ENCODE measurements around the gene ZNF555.

DNA sequence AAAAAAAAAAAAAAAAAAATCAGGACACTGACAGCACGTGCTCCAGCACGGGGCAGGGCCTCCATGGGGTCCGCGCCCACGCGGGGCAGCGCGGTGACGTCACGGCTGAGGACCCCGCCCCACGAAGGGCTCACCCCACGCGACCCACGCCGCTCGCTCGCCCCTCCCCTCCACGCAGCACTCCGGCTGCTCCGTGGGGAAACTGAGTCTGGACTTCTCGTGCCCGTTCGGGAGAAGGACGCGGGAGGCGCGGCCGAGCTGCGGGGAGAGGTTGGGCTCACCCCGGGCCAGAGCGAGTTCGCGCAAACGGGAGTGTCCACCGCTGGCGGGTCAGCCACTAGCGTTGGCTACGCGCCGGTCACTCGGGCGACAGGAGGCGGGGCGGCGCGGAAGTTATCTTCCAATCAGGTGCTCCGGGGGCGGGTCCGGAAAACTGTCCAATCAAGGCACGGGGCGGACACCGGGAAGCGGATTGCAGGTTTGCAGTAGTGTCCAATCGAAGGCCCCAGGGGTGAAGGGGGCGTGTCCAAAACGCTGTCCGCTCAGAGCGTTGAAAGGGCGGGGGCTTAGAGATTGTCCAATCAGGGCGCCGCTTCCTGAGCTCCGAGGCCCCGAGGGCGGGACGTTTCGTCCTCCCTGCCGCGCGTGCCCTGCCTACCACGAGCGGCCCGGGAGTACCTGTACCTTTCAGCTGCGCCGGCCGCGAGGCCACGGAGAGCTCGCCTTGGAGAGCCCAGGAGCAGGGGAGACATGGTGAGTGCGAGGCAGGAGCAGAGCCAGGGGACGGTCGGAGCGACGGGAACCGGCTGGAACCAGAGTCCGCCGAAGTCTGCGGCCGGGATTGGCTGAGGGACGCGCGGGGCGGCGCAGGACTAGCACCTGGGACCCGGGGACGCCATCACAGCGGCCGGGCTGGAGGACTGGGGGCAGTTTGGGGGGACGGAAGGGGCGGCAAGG lies 59.3 kb downstream of the ZNF555 start, which contains the start of gene ZNF57:
- peak in 2 of 3 donors; percentile 17 to 22 for TF ChIP-seq POLR2A (IDR thresholded peaks at IDR 0.05)
- TF ChIP-seq, protein P1, sequence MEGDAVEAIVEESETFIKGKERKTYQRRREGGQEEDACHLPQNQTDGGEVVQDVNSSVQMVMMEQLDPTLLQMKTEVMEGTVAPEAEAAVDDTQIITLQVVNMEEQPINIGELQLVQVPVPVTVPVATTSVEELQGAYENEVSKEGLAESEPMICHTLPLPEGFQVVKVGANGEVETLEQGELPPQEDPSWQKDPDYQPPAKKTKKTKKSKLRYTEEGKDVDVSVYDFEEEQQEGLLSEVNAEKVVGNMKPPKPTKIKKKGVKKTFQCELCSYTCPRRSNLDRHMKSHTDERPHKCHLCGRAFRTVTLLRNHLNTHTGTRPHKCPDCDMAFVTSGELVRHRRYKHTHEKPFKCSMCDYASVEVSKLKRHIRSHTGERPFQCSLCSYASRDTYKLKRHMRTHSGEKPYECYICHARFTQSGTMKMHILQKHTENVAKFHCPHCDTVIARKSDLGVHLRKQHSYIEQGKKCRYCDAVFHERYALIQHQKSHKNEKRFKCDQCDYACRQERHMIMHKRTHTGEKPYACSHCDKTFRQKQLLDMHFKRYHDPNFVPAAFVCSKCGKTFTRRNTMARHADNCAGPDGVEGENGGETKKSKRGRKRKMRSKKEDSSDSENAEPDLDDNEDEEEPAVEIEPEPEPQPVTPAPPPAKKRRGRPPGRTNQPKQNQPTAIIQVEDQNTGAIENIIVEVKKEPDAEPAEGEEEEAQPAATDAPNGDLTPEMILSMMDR (IDR thresholded peaks at IDR 0.05 in 8 of 11, conservative IDR thresholded peaks at IDR 0.05 in 3 of 11), result peak in 1 of 11 experiments; percentile 36
- peak; percentile 56 to 81 (median 78) for TF ChIP-seq POLR2AphosphoS5 (IDR thresholded peaks at IDR 0.05)
